ENCODE measurements around the gene PTCD2. TPM values are rescaled to one million over a fixed set of nuclear protein-coding genes. Genes with fewer than 3 reads are reported as not detected.

The PTCD2 gene
- total RNA-seq, 1 experiment from 2014 or later, result 12.7 TPM

DNA sequence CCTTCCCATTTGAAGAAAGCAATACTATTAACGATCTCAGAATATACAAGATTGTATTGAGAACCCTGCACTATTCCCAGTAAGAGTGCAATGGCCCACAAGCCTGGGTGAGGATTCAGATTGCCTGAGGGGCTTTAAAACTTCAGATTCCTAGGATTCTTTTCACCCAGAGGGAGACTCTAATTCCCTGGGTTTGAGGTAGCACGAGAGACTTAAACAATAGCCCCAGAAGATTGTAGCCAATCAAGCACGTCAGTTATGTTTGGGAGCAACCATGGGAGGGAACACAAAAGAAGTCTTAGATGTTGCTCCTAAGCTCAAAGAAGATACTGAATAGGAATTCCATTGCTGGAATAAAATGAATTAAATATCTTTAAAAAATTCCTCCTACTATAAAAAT, 18.0 kb upstream of the PTCD2 start:
- intact Hi-C loops (cut with micrococcal nuclease; ENCODE audit: unreplicated experiment), result no loop called here
- CTCF ChIA-PET, result no interaction called here
- no peak overlapping the region for H3K27ac ChIP-seq (ENCODE audit: low read depth, low read length, poor library complexity, severe bottlenecking)

DNA sequence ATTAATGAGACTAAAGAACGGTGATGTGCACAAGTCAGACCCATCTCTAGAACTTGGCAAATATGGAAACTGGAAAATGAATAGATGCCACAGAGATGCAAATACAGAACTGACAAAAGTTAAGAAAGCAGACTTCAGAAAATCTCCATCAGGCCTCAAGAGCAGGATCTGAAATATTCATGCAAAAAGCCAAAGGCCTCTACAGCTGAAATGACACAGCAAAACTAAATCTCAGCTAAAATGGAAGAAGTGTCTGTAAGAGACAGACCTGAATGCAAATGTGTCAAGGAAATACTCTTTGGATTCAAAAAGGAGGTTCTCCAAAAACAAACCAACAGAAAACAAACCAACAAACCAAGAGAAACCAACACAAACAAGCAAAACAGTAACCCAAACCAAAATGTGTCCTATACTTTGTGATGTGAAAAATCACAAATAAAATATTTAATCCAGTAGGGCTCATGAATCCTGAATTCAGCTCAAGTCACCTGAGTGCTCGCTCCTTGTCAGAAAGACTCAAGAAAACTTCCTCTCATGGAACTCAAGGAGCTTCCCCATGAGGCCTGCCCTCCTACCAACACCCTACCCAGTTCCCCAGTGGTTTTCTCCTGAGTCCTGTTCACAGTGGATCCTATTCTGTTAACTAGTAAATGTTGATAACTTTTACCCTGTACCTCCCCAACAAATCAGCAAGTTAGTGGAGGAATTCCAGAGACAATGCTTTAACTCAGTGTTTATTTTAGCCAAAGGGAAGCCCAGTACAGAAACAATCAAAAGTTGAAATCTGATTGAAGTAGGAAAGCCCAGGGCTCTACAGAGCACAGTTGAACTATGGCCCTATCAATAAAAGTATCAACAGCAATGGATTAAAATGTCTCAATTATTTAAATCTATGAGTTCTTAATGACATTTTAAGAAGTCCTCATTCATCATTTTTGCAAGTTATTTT, 14.7 kb upstream of the PTCD2 start:
- DNase-seq (ENCODE audit: low spot score), result no peak
- Histone ChIP-seq H3K9me3 (ENCODE audit: low read depth, low read length, poor library complexity, severe bottlenecking) (no peaks in the 10 kb centered on the region), H3K4me1 (ENCODE audit: insufficient read depth, low read length, poor library complexity, severe bottlenecking) (peaks cover 41% of the 10 kb centered on the region), H3K4me3 (ENCODE audit: low read depth, low read length, poor library complexity, severe bottlenecking) (no peak overlapping the region), H3K27me3 (replicated peaks; ENCODE audit: insufficient read depth, low read depth, low read length, poor library complexity) (no peaks in the 10 kb centered on the region), H3K36me3 (ENCODE audit: insufficient read depth, low read length, poor library complexity, severe bottlenecking) (peaks cover 19% of the 10 kb centered on the region), H3K27ac (ENCODE audit: low read depth, low read length, poor library complexity, severe bottlenecking) (peak overlapping the region; percentile 32)
- POLR2A ChIA-PET (ENCODE audit: low non-redundant PET), result no interaction called here
- no TSS peak for BruUV-seq (replicated peaks)
- CTCF ChIA-PET, result no interaction called here
- intact Hi-C loops (cut with micrococcal nuclease; ENCODE audit: unreplicated experiment), result loop anchor here (5.0 kb wide), 1 partner anchor 168 kb away; no protein-coding TSS in a partner anchor
- TF ChIP-seq, protein P1, sequence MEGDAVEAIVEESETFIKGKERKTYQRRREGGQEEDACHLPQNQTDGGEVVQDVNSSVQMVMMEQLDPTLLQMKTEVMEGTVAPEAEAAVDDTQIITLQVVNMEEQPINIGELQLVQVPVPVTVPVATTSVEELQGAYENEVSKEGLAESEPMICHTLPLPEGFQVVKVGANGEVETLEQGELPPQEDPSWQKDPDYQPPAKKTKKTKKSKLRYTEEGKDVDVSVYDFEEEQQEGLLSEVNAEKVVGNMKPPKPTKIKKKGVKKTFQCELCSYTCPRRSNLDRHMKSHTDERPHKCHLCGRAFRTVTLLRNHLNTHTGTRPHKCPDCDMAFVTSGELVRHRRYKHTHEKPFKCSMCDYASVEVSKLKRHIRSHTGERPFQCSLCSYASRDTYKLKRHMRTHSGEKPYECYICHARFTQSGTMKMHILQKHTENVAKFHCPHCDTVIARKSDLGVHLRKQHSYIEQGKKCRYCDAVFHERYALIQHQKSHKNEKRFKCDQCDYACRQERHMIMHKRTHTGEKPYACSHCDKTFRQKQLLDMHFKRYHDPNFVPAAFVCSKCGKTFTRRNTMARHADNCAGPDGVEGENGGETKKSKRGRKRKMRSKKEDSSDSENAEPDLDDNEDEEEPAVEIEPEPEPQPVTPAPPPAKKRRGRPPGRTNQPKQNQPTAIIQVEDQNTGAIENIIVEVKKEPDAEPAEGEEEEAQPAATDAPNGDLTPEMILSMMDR (conservative IDR thresholded peaks at IDR 0.05; ENCODE audit: low read depth, low read length), result no peak
- no peak for TF ChIP-seq EZH2 (IDR thresholded peaks at IDR 0.05; ENCODE audit: borderline replicate concordance, low read depth, low read length, poor library complexity, severe bottlenecking)

More for the DNA sequence above, 18.0 kb upstream of the PTCD2 start:
- peaks cover 32% of the 10 kb centered on the region for H3K4me1 ChIP-seq (ENCODE audit: insufficient read depth, low read length, poor library complexity, severe bottlenecking)
- H3K36me3 ChIP-seq (ENCODE audit: insufficient read depth, low read length, poor library complexity, severe bottlenecking), result peaks cover under 1% of the 10 kb centered on the region
- H3K4me3 ChIP-seq (ENCODE audit: low read depth, low read length, poor library complexity, severe bottlenecking), result no peak overlapping the region
- no peak for DNase-seq (ENCODE audit: low spot score)
- no peaks in the 10 kb centered on the region for H3K9me3 ChIP-seq (ENCODE audit: low read depth, low read length, poor library complexity, severe bottlenecking)
- no TSS peak for BruUV-seq (replicated peaks)
- no peaks in the 10 kb centered on the region for H3K27me3 ChIP-seq (replicated peaks; ENCODE audit: insufficient read depth, low read depth, low read length, poor library complexity)
- TF ChIP-seq, protein P1 (conservative IDR thresholded peaks at IDR 0.05; ENCODE audit: low read depth, low read length), result no peak
- no peak for TF ChIP-seq EZH2 (IDR thresholded peaks at IDR 0.05; ENCODE audit: borderline replicate concordance, low read depth, low read length, poor library complexity, severe bottlenecking)
- POLR2A ChIA-PET (ENCODE audit: low non-redundant PET), result interaction anchor here (0.7 kb wide), 1 partner anchor 171 kb away, joined by 3 read pairs; no protein-coding TSS in a partner anchor

DNA sequence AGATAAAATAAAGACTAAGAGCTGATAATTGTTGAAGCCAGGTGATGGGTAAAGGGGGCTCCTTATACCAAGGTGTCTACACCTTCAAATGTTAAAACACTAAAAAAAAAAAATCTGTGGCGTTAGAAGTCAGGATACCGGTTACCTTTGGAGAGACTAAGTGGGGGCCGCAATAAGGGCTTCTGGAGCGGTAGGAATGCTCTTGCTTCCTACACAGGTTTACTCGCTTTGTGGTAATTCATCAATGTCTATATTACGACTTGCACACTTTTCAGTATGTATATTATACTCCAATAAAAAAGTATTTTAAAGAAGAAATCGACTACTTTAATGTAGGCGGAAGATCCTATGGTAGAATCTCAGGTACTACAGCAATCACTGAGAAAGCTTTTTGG, 12.6 kb upstream of the PTCD2 start:
- H3K9me3 ChIP-seq (ENCODE audit: low read depth, low read length, poor library complexity, severe bottlenecking), result no peaks in the 10 kb centered on the region
- no TSS peak for BruUV-seq (replicated peaks)
- TF ChIP-seq, protein P1 (conservative IDR thresholded peaks at IDR 0.05; ENCODE audit: low read depth, low read length), result no peak
- no peak for TF ChIP-seq EZH2 (IDR thresholded peaks at IDR 0.05; ENCODE audit: borderline replicate concordance, low read depth, low read length, poor library complexity, severe bottlenecking)
- ChIA-PET CTCF (interaction anchor here (1.4 kb wide), 2 partner anchors 26 to 524 kb away, joined by 6 to 7 read pairs; no protein-coding TSS in a partner anchor), POLR2A (ENCODE audit: low non-redundant PET) (no interaction called here)
- H3K27ac ChIP-seq (ENCODE audit: low read depth, low read length, poor library complexity, severe bottlenecking), result peak overlapping the region; percentile 98
- no peaks in the 10 kb centered on the region for H3K27me3 ChIP-seq (replicated peaks; ENCODE audit: insufficient read depth, low read depth, low read length, poor library complexity)
- DNase-seq (ENCODE audit: low spot score), result no peak
- peak overlapping the region; percentile 80 for H3K4me3 ChIP-seq (ENCODE audit: low read depth, low read length, poor library complexity, severe bottlenecking)
- intact Hi-C loops (cut with micrococcal nuclease; ENCODE audit: unreplicated experiment), result loop anchor here (5.0 kb wide), 1 partner anchor 170 kb away; no protein-coding TSS in a partner anchor
- peaks cover 33% of the 10 kb centered on the region for H3K4me1 ChIP-seq (ENCODE audit: insufficient read depth, low read length, poor library complexity, severe bottlenecking)
- peaks cover 39% of the 10 kb centered on the region for H3K36me3 ChIP-seq (ENCODE audit: insufficient read depth, low read length, poor library complexity, severe bottlenecking)
